Stomach (tissue), 19 donors: ENCODE measurements around the gene LRP11. TPM values are rescaled to one million over a fixed set of nuclear protein-coding genes. Genes with fewer than 3 reads are reported as not detected.
"Not testable (repeated sequence)": the region's sequence is repeated elsewhere in the genome, so short reads cannot be mapped to it uniquely, and the experiment has no call there.

ENCODE experiments used
- DNase-seq, 2 donors: peaks; one replicate each; pipeline versions ENCODE4 v3.0.0 to v3.0.0-alpha.2; 2013 to 2019
- H3K27ac ChIP-seq, 5 donors: fragments of 200-600 bp in 4 of 5; sonication (generic) in 4 of 5; one replicate each; pipeline ENCODE4 v1.5.1; 2013 to 2019; ENCODE audit warnings: mild to moderate bottlenecking in 1 of 5, moderate library complexity in 1 of 5
- H3K27me3 ChIP-seq, 3 donors: fragments of 200-600 bp; sonication (generic); one replicate each; pipeline ENCODE4 v1.5.1; 2017 to 2019; ENCODE audit warnings: mixed run types in 1 of 3
- H3K36me3 ChIP-seq, 4 donors: fragments of 200-600 bp; sonication (generic); 1 replicate in 3 of 4; 2 replicates in 1 of 4; pipeline ENCODE4 v1.5.1; 2016 to 2019
- H3K4me1 ChIP-seq, 4 donors: fragments of 200-600 bp; sonication (generic); one replicate each; pipeline ENCODE4 v1.5.1; 2016 to 2019
- H3K4me3 ChIP-seq, 4 donors: fragments of 200-600 bp; sonication (generic) in 3 of 4; one replicate each; pipeline ENCODE4 v1.5.1; 2016 to 2019; ENCODE audit warnings: mild to moderate bottlenecking in 1 of 4
- H3K9me3 ChIP-seq, 4 donors: fragments of 200-600 bp; sonication (generic); one replicate each; pipeline ENCODE4 v1.5.1; 2016 to 2019
- CTCF ChIP-seq, 7 experiments: fragments of 450-650 bp in 4 of 7; fragments of 200-600 bp in 3 of 7; sonication (generic) in 3 of 7; IDR thresholded peaks; one replicate each; pipeline ENCODE4 v1.5.1; 2016 to 2019; ENCODE audit warnings: antibody characterized with exemption in 7 of 7, control low read depth in 2 of 7, mild to moderate bottlenecking in 1 of 7
- EP300 ChIP-seq: sonication (generic); formaldehyde crosslinking; IDR thresholded peaks from one replicate; pipeline ENCODE4 v1.6.1; 2017; ENCODE audit warnings: antibody characterized with exemption
- POLR2A ChIP-seq, 4 donors: fragments of 450-650 bp; IDR thresholded peaks; one replicate each; pipeline ENCODE4 v1.6.1; 2016; ENCODE audit warnings: antibody characterized with exemption in 4 of 4, control low read depth in 2 of 4, mild to moderate bottlenecking in 1 of 4, moderate library complexity in 1 of 4
- POLR2AphosphoS5 ChIP-seq, 3 donors: sonication (generic); formaldehyde crosslinking; IDR thresholded peaks; one replicate each; pipeline ENCODE4 v1.6.1; 2016; ENCODE audit warnings: antibody characterized with exemption in 3 of 3
- WGBS, 5 donors: extraction: QIAGEN DNeasy Blood & Tissue Kit in 3 of 5; methylation state at CpG; one replicate each; pipeline versions ENCODE4 v1.1.5 to v1.1.7; 2013 to 2018; 5-methylcytosine and 5-hydroxymethylcytosine counted together
- intact Hi-C: fragments of 100-400 bp; cut with DNase I; formaldehyde crosslinking; loops from one replicate; pipeline ENCODE4 v1.15.1; 2023; ENCODE audit warnings: low total_unique reads
- long read RNA-seq, 10 donors: transcript quantifications; one replicate each; lab custom pipeline, GENCODE V29; 2026
- polyA plus RNA-seq, 3 donors: library from polyadenylated mRNA; stranded (reverse); fragments of 200-250 nt; gene quantifications; one replicate each; pipeline ENCODE4 v1.2.3, GENCODE V29; 2013
- total RNA-seq, 5 donors: library from RNA; depleted of rRNA; stranded (reverse); fragments of >200 nt; gene quantifications; one replicate each; pipeline versions ENCODE4 v1.1.0 to v1.2.3, GENCODE V29; 2014 to 2016
- donor health status: healthy with polysubstance abuse.
- donor health status: Bipolar disorder and iron deficiency.
- donor health status: healthy.

The LRP11 gene, protein sequence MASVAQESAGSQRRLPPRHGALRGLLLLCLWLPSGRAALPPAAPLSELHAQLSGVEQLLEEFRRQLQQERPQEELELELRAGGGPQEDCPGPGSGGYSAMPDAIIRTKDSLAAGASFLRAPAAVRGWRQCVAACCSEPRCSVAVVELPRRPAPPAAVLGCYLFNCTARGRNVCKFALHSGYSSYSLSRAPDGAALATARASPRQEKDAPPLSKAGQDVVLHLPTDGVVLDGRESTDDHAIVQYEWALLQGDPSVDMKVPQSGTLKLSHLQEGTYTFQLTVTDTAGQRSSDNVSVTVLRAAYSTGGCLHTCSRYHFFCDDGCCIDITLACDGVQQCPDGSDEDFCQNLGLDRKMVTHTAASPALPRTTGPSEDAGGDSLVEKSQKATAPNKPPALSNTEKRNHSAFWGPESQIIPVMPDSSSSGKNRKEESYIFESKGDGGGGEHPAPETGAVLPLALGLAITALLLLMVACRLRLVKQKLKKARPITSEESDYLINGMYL
- total RNA-seq (10 to 100 TPM in 3 of 5 donors, 1 to 10 TPM in 2; 1.8 to 80.8 (median 23.9) TPM), polyA plus RNA-seq (10 to 100 TPM in 1 of 3 donors, 1 to 10 TPM in 2; 2.0 to 18.1 (median 7.4) TPM)
- long read RNA-seq, donor 1, partial matches to known transcripts, result 0 of 2 reads
- long read RNA-seq, donor 1, other reads (novel, unspliced or antisense), result 0 of 2 reads
- long read RNA-seq, donor 2, partial matches to known transcripts, result 0 of 4 reads
- long read RNA-seq, donor 2, other reads (novel, unspliced or antisense), result 0 of 4 reads
- long read RNA-seq, donor 3, partial matches to known transcripts, result 0 of 1 reads
- long read RNA-seq, donor 3, other reads (novel, unspliced or antisense), result 0 of 1 reads
- long read RNA-seq, donor 4, result 0 reads
- long read RNA-seq, donor 5, partial matches to known transcripts, result 0 of 4 reads
- long read RNA-seq, donor 5, other reads (novel, unspliced or antisense), result 0 of 4 reads
- long read RNA-seq, donor 6, transcript LRP11-201 (7 exons, 3,260 nt), result major isoform, 8 of 8 reads
- long read RNA-seq, donor 6, partial matches to known transcripts, result 0 of 8 reads
- long read RNA-seq, donor 6, other reads (novel, unspliced or antisense), result 0 of 8 reads
- long read RNA-seq, donor 7, result 0 reads
- long read RNA-seq, donor 8, transcript LRP11-201 (7 exons, 3,260 nt), result major isoform, 5 of 6 reads
- long read RNA-seq, donor 8, partial matches to known transcripts, result 0 of 6 reads
- long read RNA-seq, donor 8, other reads (novel, unspliced or antisense), result 0 of 6 reads
- long read RNA-seq, donor 9, partial matches to known transcripts, result 0 of 1 reads
- long read RNA-seq, donor 9, other reads (novel, unspliced or antisense), result 0 of 1 reads
- long read RNA-seq, donor 10, partial matches to known transcripts, result 0 of 2 reads
- long read RNA-seq, donor 10, other reads (novel, unspliced or antisense), result 0 of 2 reads

- Histone ChIP-seq H3K4me3 (peak within 1 kb of the TSS; percentile 78 to 87 (median 84)), H3K9me3 (no peaks in the 10 kb centered on the region), H3K4me1 (peaks cover 34 to 55% (median 51%) of the 10 kb centered on the region in 4 donors), H3K27me3 (no peaks in the 10 kb centered on the region), H3K36me3 (no peaks in the 10 kb centered on the region), H3K27ac (peak within 1 kb of the TSS; percentile 94 to 99 (median 97))
- intact Hi-C loops, result no loop called here
- DNase-seq, result peak; percentile 94 to 95
- 0 to 1% (median 0%) methylated on average over 14 to 110 of the region's 110 CpGs for WGBS, 5 donors
- TF ChIP-seq POLR2AphosphoS5 (IDR thresholded peaks at IDR 0.05) (peak; percentile 50 to 95 (median 80)), EP300 (no peak)
These were observed at the start of gene LRP11 for GRCh38 chr6:149863698-149864577. Gene LRP11, minus strand, starts transcription at chr6:149864359. Its CDS starts 339 bp downstream, at chr6:149864020.

GRCh38 chr6:149913540-149914240 is 49.5 kb upstream of the LRP11 start:
- no peak for DNase-seq
- no peak overlapping the region for H3K27ac ChIP-seq
- TF ChIP-seq EP300 (no peak), CTCF (IDR thresholded peaks at IDR 0.05) (no peak), POLR2AphosphoS5 (IDR thresholded peaks at IDR 0.05) (no peak), POLR2A (IDR thresholded peaks at IDR 0.05) (no peak)
- H3K9me3 ChIP-seq, result peaks cover 0 to 5% (median 3%) of the 10 kb centered on the region in 4 donors
- no peaks in the 10 kb centered on the region for H3K36me3 ChIP-seq
- 74 to 80% (median 76%) methylated on average over 9 of the region's 9 CpGs for whole genome bisulfite sequencing, 5 donors
- no peaks in the 10 kb centered on the region for H3K27me3 ChIP-seq
- no peak overlapping the region for H3K4me3 ChIP-seq
- no peaks in the 10 kb centered on the region for H3K4me1 ChIP-seq
- intact Hi-C loops, result no loop called here

DNA sequence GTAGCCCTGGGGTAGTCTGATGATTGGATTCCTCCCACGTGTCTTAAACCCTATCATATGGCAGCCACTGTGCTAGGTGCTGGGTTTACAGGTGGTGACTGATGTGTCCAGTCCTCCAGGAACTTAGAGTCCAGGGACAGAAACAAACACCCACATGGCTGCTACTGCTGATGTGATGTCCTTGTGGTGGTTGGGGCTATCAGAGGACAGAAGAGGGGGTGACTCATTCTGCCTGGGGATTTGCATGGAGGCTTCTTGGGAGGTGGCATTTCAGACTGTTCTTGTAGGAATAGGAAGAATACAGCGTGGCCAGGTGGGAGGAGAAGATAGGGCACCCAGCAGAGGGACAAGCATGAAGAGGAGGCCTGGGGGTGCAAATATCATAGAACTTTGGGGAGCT is 48.9 kb upstream of the LRP11 start:
- intact Hi-C loops, result no loop called here
- no peaks in the 10 kb centered on the region for H3K36me3 ChIP-seq
- no peak for DNase-seq
- H3K9me3 ChIP-seq, result peaks cover 0 to 9% (median 8%) of the 10 kb centered on the region in 4 donors
- no peak overlapping the region for H3K4me3 ChIP-seq
- no peaks in the 10 kb centered on the region for H3K27me3 ChIP-seq
- no peaks in the 10 kb centered on the region for H3K4me1 ChIP-seq
- TF ChIP-seq POLR2AphosphoS5 (IDR thresholded peaks at IDR 0.05), result no peak
- no peak for TF ChIP-seq EP300
- TF ChIP-seq CTCF (IDR thresholded peaks at IDR 0.05), result no peak
- no peak for TF ChIP-seq POLR2A (IDR thresholded peaks at IDR 0.05)
- WGBS, 5 donors, result 60 to 82% (median 69%) methylated on average over 2 of the region's 2 CpGs
- no peak overlapping the region for H3K27ac ChIP-seq

GRCh38 chr6:149912680-149913079 is 48.5 kb upstream of the LRP11 start:
- DNase-seq, H3K4me3 ChIP-seq, H3K27ac ChIP-seq, intact Hi-C loops, H3K27me3 ChIP-seq, H3K4me1 ChIP-seq, H3K36me3 ChIP-seq: not testable (repeated sequence)
- 63 to 81% (median 70%) methylated on average over 3 of the region's 3 CpGs for WGBS, 5 donors
- peaks cover 0 to 12% (median 8%) of the 10 kb centered on the region in 4 donors for H3K9me3 ChIP-seq
